Fibroblast of pulmonary artery (primary cell): ENCODE data around the gene ARID3A.

Experiments used
- DNase-seq: peaks from one replicate; pipeline ENCODE4 v3.0.0-alpha.2; 2010; ENCODE audit warnings: low read depth
- H3K4me3 ChIP-seq: replicated peaks from 2 replicates; pipeline ENCODE4 v1.5.1; 2011; ENCODE audit warnings: low read depth, mild to moderate bottlenecking, control low read depth, low read length, moderate library complexity
- TF ChIP-seq, protein P1 (sequence below): IDR thresholded peaks from 2 replicates; pipeline ENCODE4 v1.5.1; 2011; ENCODE audit warnings: mild to moderate bottlenecking, control low read depth, low read length, inconsistent platforms; ENCODE audit errors: missing control alignments

The ARID3A gene

DNA sequence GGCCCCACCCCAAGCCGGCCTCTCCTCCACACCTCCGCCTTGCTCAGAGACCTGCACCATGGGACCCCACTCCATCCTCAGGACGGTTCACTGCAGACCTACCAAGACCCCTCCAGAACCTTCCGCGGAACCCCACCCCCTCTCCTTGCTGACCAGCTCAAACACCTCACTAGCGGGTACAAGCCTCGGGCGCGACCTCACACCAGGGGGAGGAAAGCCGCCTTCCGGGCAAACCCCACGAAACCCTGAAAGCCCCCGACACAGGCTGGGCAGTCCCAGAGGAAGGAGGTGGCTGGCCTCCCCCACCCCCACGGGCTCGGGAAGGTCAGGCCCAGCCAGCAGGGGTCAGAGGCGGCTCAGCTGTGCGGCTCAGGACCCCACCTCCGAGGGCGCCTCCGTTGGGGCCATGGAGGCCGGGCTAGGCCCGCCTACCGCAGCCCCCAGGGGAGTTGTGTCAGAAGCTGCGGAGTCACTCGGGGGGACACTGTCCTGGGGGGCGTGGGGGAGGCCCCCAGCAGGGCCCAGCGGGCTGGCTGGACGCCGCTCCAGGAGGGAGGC is 84.2 kb downstream of the ARID3A start:
- no peak for DNase-seq
- no peak overlapping the region for H3K4me3 ChIP-seq
- TF ChIP-seq, protein P1, sequence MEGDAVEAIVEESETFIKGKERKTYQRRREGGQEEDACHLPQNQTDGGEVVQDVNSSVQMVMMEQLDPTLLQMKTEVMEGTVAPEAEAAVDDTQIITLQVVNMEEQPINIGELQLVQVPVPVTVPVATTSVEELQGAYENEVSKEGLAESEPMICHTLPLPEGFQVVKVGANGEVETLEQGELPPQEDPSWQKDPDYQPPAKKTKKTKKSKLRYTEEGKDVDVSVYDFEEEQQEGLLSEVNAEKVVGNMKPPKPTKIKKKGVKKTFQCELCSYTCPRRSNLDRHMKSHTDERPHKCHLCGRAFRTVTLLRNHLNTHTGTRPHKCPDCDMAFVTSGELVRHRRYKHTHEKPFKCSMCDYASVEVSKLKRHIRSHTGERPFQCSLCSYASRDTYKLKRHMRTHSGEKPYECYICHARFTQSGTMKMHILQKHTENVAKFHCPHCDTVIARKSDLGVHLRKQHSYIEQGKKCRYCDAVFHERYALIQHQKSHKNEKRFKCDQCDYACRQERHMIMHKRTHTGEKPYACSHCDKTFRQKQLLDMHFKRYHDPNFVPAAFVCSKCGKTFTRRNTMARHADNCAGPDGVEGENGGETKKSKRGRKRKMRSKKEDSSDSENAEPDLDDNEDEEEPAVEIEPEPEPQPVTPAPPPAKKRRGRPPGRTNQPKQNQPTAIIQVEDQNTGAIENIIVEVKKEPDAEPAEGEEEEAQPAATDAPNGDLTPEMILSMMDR = no peak

- DNase-seq = no peak
- TF ChIP-seq, protein P1 = no peak
- H3K4me3 ChIP-seq = no peak overlapping the region
Measured at GRCh38 chr19:1010586-1011510, 85.0 kb downstream of the ARID3A start.

DNA sequence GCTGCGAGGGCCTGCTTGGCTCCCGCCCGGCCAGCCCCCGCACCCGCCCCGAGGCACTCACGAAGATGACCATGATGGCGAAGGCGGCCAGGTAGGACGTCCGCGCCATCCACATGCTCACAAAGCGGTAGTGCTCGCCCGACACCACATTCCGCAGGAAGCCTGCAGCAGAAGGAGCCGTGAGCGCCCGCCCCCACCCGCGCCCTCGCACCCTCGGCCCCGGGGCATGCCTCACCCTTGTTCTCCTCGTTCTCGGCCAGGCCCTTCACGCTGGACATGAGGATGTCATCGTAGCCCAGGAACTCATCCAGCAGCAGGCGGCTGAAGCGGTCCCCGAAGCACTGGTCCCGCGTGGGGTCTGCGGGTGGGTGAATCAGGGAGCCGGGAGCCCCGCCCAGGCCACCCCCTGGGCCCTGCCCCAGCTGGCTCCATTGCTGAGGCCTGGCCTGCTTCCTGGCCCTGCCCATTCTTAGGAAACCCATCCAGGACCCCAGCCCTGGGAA is 86.0 kb downstream of the ARID3A start:
- DNase-seq = no peak
- TF ChIP-seq, protein P1 = no peak
- H3K4me3 ChIP-seq = no peak overlapping the region

DNA sequence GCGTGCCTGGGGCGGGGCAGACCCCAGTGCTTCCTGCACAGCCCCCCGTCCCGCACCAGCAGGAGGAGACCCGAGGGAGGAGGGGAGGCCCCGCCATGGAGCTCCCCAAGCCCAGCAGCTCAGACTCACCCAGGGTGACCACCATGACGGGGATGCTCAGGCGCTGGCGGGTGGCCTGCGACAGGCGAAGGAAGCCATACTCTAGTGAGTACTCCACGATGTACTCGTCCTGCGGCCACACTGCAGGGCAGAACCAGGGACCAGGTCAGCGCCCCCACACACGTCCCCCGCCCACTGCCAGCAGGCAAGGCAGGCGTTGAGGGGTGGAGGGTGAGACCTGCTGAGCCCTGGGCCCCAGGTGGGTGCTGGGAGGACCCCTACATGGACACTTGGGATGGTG is 86.5 kb downstream of the ARID3A start:
- DNase-seq = no peak
- no peak overlapping the region for H3K4me3 ChIP-seq
- TF ChIP-seq, protein P1 = no peak

DNA sequence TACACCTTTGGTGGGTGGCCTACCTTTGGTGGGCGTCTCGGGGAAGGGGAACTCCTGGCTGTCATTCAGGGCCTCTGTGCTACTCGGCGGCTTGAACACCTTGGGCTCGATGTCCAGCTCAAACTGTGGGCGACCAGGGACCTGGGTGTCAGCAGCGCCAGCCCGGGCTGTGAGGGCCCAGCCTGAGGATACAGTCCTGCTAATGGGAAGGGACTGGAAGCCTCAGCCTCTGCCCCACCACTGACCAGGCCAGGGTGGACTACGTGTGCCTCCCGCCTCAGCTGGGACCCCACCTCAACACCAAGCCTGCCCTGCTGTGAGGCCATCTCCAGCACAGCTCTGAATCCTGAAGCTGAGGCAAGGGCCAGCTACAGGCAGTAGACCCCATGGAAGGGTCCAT is 87.4 kb downstream of the ARID3A start:
- TF ChIP-seq, protein P1 = no peak
- H3K4me3 ChIP-seq = no peak overlapping the region
- no peak for DNase-seq

DNA sequence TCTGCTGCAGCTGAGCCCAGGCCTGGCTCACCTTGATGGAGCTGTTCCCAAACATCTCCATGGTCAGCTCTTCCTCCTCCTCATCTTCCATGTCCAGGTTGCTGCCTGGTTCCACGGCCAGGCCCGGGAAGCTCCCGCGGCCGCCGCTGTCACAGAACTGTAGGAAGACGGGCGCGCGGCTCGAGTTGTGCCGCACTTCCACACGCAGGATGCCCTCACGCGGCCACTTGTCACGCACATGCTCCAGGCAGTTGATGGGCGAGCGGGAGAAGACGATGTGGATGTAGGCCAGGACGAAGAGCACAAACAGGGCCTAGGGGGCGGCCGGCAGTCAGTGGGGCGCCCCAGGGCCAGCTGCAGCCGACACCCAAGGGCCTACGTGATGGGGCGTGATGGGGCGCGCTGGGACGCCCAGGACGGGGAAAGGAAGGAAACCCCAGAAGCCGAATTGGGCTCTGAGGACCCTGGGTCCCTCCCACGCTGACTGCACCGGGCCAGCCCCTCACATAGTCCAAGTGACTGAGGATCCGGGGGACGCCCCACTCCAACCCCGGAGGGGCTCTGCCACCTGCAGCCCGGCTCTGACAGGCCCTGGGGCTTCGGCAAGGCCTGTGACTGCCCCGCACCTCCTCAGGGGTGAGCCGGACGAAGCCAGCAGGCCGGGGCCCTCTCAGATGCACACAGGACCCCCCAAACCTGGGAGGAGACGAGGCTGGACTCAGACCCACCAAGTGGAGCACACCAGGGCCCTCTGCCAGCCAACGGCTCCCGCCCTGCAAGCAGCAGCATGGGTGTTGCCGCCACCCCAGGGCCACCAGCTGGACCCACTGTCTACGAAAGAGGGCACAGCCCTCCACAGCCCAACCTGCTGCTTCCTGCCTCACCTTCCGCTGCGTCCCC is 88.6 kb downstream of the ARID3A start:
- TF ChIP-seq, protein P1 = no peak
- DNase-seq = no peak
- H3K4me3 ChIP-seq = no peak overlapping the region
